HG03354 (cell line): Measurements from ENCODE around the gene DGCR8.

Experiments
- ATAC-seq: cut with Tn5 transposase; IDR thresholded peaks from one replicate; pipeline ENCODE4 v1.9.1; 2021; ENCODE audit warnings: mild to moderate bottlenecking; ENCODE audit not compliant: unreplicated experiment, poor library complexity, severe bottlenecking

The DGCR8 gene

DNA sequence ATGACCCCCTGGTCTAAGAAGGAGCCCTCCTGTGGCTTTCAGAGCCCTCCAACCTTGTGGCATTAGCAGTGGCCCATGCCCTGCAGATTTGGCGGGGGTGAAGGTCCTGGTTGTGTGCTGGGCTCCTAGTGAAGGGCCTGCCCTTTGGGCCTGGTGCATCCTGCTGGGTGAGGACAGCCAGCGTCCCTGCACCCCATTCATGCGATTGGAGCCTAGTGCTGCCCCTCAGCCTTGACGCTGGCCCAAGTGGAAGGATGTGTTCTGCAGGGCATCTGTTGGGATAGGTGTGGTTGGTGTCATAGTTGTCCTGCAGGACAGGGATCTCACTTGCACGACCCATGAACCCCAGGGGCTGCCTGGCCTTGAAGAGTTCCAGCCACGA is 28.1 kb upstream of the DGCR8 start:
- no peak for ATAC-seq

DNA sequence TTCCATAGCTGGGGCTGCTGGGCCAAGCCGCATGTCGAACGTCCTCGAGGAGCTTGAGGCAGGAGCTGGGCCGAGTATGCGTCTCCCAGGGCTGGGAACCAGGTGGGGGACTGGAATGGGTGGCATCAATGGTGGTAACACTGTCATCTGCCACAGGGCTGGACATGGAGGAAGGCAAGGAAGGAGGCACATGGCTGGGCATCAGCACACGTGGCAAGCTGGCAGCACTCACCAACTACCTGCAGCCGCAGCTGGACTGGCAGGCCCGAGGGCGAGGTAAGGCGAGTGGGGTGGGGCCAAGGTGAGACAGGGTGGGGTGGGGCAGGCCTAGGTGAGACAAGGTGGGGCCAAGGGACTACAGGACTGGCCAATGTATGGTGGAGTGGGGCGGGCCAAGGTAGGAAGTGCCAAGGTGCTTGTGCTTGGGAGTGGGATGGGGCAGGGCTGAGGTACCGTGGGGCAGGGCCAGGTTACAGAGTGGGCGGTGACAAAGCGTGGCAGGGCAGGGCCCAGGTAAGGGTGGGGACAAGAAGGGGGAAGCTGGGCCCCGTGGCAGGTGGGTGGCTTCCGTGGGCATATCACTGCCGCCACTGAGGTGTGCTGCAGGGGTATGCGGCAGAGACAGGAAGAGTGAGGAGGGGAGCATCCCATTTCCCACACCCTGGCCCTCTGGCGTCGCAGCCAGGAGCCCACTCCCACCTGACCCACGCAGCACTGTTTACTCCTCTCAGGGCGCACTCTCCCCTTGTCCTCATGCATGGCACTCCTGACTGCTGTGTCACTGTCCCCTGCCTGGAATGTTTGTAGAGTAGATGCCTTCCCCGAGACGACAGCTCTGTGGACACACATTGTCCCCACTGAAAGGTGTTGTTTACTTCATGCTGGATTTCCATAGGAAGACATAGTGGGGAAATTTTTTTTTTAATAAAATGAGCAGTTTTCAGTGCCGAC is 27.5 kb upstream of the DGCR8 start:
- no peak for ATAC-seq

DNA sequence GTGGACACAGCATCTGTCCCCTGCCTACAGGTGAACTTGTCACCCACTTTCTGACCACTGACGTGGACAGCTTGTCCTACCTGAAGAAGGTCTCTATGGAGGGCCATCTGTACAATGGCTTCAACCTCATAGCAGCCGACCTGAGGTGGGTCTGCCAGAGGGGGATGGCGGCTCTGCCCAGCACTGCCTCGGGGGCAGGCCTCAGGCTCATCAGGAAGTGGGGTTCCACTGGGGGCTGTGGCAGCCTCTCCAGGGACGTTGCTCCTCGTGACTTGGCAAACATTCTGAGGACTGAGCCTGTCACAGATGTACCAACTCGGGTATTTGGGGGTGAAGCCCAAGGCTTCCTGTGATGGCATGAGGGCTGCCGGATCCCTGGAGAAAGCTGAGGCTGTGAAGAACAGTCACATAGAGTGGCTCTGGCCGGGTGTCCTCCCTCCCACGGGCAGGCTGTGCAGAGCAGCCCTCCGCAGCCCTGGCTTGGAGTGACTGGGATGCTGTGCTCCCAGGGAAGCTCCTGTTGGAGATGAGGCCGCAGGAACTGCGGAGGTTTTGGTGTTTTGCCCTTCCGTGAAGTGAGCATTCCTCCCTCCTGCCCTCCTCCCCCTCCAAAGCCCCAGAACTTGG is 26.5 kb upstream of the DGCR8 start:
- ATAC-seq, result no peak

DNA sequence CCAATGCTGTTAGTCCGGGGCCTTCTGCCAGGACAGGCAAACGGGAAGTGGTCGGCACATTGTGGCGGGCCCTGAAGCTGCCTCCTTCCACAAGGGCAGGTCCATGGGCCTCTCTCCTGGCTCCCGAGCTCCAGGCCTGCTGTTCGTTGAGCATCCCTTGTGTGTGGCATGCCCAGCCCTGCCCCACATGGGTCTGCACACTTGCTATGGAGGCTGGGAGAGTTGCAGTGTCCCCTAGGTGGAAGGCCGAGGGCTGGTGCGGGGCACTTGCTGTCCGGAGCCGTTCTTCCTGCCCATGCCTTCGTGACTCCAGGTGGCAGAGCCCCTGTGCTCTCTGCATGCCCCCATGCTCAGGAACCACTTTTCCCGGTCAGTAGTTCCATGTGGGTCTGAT is 26.0 kb upstream of the DGCR8 start:
- no peak for ATAC-seq

DNA sequence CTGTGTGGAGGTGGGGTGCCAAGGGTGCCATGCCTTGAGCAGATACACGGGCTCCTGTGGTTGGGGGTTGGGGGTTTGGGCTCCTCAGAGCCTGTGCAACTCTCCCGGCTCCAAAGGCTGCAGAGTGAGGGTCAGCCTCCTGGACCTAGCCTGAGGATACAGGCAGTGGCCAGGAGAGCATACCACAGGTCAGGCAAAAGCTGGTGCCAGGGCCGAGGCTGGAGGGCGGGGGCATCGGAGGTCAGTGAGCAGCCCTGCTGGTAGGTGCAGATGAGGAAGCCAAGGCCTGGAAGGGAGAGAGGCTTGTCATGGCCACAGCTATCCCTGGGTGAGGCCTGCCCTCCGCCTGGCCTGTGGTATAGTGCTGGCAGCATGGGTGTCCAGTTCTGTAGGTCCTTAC is 25.6 kb upstream of the DGCR8 start:
- no peak for ATAC-seq

DNA sequence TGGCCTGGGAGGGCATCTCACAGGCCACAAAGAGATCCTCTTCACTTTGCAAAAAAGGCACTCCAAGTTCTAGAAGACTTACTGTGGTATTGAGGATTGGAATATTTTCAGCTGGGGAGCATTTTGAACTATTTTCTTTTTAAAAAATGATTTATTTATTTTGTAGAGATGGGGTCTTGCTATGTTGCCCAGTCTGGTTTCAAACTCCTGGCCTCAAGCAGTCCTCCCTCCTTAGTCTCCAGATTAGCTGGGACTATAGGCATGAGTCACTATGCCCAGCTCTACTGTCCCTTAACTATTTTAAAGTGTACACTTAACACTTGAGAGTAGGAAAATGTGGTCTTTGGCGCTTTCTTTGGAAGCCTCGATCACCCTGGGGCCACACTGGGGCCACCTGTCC is 24.9 kb upstream of the DGCR8 start:
- no peak for ATAC-seq

DNA sequence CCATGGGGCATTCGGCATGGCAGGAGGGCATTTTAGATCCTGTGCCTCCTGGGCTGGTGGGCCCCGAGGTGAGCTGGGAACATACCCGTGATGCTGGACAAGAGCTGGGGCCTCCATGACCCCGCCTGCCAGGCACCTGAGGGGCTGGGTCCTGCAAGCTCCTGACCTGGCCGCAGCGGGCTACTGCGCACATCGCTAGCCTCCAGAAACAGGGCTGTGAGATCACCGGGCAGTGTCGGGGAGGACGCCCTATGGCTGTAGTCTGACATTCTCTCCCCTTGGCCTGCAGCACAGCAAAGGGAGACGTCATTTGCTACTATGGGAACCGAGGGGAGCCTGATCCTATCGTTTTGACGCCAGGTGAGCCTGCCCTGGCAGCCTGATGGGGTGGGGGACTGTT is 24.4 kb upstream of the DGCR8 start:
- no peak for ATAC-seq

DNA sequence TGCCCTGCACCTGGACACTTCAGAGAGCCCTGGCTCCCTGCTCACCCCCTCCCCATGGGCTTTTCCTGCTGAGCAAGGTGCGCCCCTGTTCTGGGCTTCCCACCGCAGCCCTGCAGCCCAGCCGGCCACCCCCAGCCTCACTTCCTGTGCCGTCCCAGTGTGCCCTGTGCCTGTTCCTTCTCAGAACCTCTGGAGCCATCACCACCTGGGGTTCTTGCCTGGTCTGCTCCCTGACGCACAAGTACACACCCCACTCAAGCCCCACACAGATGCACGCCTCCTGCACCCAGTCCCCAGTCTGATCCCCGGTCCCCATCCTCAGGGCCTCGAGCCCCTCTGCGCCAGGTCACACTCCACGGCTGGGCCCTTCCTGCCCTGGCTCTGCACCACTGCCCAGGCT is 23.9 kb upstream of the DGCR8 start:
- ATAC-seq, result no peak

DNA sequence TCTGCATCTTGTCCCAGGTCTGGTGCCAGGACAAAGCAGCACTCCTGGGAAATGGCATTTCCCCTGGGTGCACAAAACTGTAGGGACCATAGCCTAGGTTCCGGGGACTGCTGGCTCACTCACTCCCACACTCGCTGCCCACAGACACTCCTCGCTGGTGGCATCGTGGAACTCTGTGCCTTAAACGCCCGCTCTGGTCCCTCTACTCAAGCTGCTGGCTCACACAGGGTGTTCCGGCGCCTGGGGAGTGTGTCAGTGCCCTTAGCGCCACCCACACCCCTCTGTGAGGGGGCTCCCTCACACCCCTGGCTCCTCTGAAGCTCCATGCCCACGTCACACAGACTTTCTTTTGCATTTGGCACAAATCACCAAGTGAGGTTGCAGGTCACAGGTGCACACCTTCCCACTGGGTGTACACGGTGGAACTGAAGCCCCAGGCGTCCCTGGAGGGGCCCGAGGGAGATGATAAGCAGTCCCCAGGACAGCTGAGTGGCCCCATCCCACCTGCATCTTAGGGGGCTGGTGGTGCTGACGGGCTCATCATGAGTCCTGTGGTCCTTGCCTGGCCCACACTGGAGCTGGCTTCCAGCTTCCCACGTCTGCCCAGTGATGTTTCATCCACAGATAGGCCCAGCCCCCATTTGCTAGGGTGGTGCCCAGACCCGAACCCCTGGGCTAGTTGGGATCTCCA is 23.2 kb upstream of the DGCR8 start:
- no peak for ATAC-seq

DNA sequence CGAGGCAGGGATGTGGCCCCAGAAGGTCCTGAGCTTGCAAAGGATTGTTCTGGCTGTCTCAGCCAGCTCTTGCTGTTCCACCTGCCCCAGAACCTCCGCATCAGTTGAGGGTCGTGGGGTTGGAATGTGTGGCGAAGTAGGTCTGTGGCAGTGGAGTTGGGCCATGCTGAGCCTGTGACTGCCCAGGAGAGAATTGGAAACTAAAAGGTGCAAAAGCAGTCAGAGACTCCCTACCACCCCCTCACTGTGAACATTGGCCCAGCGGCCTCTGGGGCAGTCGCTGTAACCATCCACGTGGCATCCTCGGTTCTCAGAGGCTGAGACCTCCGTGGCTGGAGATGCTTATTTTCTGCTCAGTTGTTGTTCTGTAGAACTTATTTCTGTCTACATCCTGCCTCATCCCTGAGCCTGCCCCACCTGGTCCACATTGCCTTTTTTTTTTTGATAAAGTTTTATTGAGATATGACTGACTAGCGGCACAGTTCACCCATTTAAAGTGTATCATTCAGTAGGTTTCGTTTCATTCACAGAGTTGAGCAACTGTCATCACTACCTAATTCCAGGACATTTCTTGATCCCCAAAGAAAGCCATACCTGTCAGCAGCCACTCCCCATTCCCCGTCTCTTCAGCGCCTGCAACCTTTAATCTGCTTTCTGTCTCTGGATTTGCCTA is 22.3 kb upstream of the DGCR8 start:
- no peak for ATAC-seq

DNA sequence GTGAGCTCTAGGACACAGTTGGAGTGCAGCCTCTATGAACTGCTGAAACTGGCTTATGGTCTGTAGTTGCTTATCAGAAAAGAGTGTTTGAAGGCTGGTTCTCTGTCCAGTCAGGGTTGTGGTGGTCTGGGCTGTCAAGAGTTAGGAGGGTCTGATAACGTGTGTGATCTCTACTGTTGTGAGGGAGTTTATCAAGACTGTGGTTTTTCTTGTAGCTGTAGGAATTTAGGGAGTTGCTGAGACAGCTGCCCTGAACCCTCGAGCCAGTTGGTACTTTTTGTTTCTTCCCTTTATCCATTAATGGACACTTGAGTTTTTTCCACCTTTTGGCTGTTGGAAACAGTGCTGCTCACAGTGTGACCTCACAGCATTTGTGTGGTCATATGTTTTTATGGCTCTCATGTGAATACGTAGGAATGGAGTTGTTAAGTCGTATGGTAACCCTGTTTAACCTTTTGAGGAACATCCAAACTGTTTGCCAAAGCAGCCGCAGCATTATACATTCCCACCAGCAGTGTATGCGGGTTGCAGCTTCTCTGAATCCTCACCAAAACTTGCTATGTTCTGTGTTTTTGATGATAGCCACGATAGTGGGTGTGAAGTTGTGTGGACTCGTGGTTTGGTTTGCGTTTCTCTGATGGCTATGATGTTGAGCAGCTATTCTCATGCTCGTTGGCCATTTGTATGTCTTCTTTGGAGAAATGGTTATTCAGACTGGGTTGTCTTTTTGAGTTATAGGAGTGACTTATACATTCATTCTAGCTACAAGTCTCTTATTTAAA is 20.9 kb upstream of the DGCR8 start:
- no peak for ATAC-seq

DNA sequence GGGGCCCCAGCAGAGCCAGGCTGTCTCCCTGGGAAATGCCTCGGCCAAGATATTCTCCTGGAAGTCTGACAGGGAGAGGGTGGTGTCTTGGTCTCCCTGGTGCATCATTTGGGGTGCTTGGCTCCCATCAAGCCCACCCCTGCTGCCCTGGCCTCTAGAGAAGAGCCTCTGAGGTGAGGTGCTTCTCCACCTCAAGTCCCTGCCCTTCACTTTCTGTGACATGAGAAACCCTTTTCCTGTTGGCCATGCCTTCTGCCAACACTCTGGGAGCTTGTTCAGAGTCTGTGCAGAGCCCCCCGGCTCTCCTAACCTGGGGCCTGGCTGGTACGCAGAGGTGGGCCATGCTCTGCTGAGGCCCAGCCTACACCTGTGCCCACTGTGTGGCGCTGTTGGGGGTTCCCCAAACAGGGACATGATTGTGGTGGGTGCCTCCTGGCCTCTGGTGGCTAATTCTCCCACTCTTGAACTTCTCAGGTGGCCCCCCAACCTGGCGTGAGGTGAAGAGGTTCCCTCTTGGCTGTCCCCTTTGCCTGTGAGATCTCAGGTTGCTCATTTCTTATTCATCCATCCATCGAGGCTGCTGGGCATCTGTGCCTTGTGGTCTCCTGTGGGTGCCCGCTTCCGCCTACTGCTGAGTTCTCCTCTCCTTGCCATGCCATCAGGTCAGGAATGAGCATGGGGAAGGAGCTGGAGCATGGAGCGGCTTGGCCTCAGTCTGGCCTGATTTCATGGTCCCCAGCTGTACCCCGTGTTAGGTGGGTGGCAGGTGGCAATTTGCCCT is 19.2 kb upstream of the DGCR8 start:
- no peak for ATAC-seq

DNA sequence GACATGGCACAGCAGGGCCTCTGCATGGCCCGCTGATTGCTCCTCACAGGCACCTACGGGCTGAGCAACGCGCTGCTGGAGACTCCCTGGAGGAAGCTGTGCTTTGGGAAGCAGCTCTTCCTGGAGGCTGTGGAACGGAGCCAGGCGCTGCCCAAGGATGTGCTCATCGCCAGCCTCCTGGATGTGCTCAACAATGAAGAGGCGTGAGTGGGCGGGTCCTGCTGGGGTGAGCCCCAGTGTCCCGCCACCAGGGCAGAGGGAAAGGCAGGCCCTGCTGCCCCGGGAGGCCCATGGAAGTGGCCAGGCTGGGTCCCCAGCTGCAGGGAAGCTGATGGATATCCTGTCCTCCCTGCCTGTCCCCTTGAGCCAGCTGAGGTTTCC is 18.6 kb upstream of the DGCR8 start:
- no peak for ATAC-seq

DNA sequence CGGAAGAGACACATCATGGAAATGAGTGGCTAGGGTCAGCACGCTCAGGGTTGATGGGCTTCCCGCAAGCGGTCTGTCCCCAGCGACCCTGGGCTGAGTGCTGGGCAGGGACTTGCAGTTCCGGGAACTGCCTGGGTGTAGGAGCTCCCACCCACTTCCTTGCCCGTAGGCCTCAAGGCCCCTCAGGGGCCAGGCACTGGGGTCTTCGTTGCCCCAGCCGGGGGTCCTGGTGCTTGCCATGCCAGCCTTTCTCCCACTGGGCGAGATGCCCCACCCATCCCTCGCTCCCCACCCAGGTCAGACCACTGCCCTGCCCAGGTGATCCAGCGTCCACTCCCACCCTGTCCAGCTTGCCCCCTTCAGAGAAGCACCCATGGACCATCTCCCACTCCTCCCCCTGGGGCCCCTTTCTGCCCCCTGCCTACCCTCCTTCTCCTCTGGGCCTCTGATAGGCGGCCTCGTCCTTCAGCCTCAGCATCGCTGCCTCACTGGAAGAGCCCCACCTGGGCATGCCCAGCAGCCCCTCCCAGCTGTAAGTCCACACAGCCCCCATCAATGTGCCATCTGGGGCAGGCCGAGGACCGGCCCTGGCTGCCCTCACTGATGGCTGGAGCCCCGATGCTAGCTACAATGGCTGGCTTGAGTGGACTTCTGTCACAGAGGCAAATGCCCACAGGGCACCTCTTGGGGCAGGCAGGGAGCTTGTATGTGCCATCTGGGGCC is 17.8 kb upstream of the DGCR8 start:
- ATAC-seq, result no peak

DNA sequence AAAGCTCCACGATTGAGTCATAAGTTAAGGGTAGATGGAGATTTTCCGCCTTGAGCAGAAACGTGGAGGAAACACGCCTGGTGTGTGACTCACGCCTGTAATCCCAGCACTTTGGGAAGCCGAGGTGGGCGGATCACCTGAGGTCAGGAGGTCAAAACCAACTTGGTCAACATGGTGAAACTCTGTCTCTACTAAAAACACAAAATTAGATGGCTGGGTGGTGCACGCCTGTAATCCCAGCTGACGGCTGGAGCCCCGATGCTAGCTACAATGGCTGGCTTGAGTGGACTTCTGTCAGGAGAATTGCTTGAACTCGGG is 17.3 kb upstream of the DGCR8 start:
- ATAC-seq, result no peak

DNA sequence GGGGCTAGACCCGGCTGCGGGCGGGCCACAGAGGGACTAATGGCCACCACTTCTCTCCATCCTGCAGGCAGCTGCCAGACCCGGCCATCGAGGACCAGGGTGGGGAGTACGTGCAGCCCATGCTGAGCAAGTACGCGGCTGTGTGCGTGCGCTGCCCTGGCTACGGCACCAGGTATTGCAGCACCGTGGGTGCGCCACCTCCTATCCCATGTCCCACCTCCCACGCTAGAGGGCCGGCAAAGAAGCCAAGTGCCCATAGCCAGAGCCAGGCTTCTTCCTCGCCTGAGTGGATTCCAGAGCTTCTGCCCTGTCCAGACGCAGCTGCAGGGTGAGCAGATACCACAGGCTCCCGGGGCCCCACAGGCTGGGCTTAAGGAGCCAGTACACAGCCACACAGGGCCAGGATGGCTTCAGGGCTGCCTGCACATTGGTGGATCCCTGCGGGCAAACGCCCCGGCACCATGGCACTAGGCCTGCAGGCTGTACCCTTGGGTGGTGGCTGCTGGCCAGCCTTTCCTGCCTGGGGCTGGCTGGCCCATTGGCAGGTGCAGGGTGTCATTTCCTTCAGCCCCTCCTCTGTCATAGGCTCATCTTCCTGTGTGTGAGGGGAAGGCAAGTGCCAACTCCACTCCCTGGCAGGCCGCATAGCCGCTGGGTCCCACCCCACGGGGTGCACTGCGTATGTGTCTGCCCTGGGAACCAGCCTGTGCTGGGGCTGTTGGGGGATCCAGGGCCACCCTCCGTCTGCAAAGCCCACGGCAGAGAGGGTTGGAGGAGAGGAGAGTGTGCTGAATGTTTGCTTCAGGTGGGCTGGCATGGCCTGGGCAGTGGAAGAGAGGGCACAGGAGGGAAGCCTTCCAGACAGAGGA is 16.5 kb upstream of the DGCR8 start:
- ATAC-seq, result no peak

DNA sequence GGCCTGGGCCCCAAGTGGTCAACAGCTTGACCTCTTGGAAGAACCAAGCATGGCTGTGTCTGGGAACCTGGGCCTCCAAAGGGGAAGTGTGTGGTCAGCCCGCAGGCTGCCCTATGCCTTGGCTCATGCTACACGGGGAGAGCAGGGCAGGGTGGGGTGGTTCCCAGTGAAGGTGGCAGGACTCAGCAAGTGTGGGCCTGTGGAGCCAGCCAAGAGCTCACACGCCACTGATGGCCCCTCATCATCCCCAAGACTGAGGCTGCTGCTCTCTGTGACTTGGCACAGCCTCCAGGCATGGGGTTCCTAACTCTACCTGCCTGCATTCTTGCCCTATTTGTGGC is 15.9 kb upstream of the DGCR8 start:
- no peak for ATAC-seq
